ENCODE measurements around the gene SLC45A2.

- TF ChIP-seq POLR2AphosphoS5 (IDR thresholded peaks at IDR 0.05; ENCODE audit: low read depth, low read length) (no peak), CTCF (IDR thresholded peaks at IDR 0.05) (no peak), REST (IDR thresholded peaks at IDR 0.05; ENCODE audit: insufficient read depth in 1 of 2, low read depth in 2 of 2, low read length in 1 of 2) (no peak), TCF7L2 (IDR thresholded peaks at IDR 0.05; ENCODE audit: low read depth, low read length) (no peak)
These were observed 56.2 kb downstream of the SLC45A2 start for GRCh38 chr5:33928283-33928682.

Data from Panc1 (cell line).